Uterus (tissue), 2 donors: ENCODE results near the gene EMB.
"Not testable (repeated sequence)": the region's sequence is repeated elsewhere in the genome, so short reads cannot be mapped to it uniquely, and the experiment has no call there.

Experiments used
- POLR2A ChIP-seq, 2 donors: fragments of 450-650 bp; IDR thresholded peaks; one replicate each; pipeline ENCODE4 v1.6.1; 2016; ENCODE audit warnings: antibody characterized with exemption in 2 of 2, mild to moderate bottlenecking in 1 of 2, moderate library complexity in 1 of 2
- TF ChIP-seq, protein P1 (sequence below), 4 experiments: fragments of 200-600 bp in 2 of 4; fragments of 450-650 bp in 2 of 4; sonication (generic) in 2 of 4; IDR thresholded peaks; one replicate each; pipeline ENCODE4 v1.5.1; 2016 to 2019; ENCODE audit warnings: antibody characterized with exemption in 4 of 4, mild to moderate bottlenecking in 2 of 4, moderate library complexity in 1 of 4

DNA sequence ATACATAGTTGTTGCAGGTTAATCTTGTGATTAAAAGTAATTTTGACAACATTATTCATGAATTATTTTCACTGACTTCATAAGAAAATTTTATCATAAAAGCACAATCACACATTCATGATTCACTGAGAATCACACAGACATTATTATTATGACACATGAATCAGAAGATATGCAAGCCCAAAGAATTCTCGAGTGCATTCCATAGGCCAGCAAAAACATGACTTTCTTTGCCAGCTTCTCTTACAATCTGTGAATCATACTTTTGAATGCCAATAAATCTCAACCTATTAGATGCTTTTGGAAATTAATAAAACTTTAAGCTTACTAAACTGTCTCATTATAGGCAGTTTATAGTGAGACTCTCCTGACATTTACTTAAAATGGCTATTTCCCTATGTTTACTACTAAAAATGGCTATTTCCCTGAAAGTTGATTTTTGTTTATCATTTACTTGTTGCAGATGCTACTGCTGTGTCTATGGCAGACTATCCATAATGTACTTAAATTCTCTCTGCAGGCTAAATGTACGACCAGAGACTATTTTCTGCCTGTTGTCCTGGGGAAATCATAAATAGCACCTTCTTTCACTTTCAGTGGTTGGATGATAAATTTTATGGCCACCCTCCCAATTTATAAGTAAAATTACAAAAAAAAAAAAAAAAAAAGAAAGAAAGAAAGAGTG is 47.0 kb downstream of the EMB start:
- TF ChIP-seq, protein P1, sequence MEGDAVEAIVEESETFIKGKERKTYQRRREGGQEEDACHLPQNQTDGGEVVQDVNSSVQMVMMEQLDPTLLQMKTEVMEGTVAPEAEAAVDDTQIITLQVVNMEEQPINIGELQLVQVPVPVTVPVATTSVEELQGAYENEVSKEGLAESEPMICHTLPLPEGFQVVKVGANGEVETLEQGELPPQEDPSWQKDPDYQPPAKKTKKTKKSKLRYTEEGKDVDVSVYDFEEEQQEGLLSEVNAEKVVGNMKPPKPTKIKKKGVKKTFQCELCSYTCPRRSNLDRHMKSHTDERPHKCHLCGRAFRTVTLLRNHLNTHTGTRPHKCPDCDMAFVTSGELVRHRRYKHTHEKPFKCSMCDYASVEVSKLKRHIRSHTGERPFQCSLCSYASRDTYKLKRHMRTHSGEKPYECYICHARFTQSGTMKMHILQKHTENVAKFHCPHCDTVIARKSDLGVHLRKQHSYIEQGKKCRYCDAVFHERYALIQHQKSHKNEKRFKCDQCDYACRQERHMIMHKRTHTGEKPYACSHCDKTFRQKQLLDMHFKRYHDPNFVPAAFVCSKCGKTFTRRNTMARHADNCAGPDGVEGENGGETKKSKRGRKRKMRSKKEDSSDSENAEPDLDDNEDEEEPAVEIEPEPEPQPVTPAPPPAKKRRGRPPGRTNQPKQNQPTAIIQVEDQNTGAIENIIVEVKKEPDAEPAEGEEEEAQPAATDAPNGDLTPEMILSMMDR (IDR thresholded peaks at IDR 0.05) = not testable (repeated sequence)
- TF ChIP-seq POLR2A (IDR thresholded peaks at IDR 0.05) = not testable (repeated sequence)
